ENCODE measurements around the gene CRIP1.

GRCh38 chr14:105455086-105455640 lies 31.5 kb upstream of the CRIP1 start:
- TF ChIP-seq CTCF (IDR thresholded peaks at IDR 0.05; ENCODE audit: low read depth, low read length) (no peak), EZH2phosphoT487 (IDR thresholded peaks at IDR 0.05; ENCODE audit: low read depth) (no peak)

Data from OCI-LY3 (cell line).